SK-N-DZ (cell line): ENCODE measurements around the gene APOA4.

Experiments used
- DNase-seq: peaks from one replicate; pipeline ENCODE4 v3.0.0-alpha.2; 2015; ENCODE audit warnings: low spot score

Gene APOA4

DNA sequence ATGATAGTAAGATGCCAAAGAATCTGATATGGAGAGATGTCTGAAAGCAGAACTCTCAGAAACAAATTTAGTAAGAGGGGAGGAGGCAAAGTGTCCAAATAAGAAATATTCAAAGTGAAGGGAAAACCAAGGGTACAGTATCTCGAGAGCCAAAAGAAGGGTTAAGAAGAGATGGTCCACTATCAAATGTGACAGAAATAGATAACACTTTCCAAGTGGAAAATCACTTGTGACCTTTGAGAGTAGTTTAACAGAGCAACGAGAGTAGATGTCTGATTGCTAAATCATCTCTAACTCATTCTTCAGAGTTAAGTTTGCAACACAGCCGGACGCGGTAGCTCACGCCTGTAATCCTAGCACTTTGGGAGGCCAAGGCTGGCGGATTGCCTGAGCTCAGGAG lies 46.0 kb downstream of the APOA4 start:
- DNase-seq: no peak

DNA sequence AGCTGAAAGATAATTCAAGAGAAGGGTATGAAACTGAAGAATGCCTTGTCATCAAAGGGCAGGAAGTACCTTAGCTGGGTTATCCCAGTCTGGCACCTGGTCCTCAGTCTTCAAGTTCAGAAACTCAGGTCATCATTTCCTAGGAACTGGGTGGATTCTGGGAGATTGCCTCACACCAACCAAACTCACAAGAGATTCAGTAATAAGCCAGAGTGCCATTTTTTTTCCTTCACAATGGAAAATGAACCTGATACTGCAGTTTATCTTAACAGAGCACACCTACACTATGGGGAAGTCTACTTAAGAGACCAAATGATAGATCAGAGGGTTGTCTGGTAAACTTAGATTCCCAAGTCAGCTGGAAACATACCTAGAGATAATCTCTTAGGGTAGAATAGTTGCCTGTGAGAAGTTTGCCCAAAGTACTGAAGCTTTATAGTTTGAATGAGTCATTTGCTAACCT lies 46.6 kb downstream of the APOA4 start:
- DNase-seq: no peak

DNA sequence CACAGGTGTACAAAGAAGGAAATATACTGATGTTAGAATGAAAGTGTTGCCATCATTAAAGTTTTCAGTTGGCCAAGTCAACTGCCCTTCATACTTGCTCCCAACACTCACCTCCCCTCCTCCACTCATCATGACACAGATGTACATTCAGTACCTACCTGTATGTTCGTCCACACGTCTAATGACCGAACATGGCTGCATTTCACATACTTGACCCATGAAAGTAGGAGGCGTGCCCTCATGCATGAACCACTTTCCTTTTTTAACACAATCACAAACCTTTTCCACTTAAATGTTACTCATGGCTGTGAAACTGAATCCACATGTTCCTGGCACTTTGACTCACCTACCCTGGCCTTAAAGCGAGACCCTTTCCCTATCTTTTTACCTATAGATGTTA lies 47.1 kb downstream of the APOA4 start:
- no peak for DNase-seq

DNA sequence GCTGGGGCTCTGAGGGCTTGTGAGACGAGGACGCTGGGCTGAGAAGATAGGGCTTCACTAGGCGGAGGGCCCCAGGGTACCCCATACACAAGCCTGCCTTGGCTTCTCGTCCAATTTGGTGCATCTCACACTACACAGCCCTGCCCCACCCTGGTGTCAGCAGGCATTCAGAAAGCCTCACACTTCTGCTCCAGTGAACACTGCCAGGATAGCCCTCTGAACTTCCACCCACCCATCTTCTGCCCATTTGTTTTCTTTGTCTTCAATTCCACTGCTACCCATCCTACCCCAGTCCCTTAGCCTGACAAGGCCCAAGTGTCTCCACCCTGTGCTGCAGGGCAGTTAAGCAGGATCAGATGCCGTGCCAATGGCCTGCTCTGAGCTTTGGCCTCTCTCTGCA lies 48.4 kb downstream of the APOA4 start:
- no peak for DNase-seq

DNA sequence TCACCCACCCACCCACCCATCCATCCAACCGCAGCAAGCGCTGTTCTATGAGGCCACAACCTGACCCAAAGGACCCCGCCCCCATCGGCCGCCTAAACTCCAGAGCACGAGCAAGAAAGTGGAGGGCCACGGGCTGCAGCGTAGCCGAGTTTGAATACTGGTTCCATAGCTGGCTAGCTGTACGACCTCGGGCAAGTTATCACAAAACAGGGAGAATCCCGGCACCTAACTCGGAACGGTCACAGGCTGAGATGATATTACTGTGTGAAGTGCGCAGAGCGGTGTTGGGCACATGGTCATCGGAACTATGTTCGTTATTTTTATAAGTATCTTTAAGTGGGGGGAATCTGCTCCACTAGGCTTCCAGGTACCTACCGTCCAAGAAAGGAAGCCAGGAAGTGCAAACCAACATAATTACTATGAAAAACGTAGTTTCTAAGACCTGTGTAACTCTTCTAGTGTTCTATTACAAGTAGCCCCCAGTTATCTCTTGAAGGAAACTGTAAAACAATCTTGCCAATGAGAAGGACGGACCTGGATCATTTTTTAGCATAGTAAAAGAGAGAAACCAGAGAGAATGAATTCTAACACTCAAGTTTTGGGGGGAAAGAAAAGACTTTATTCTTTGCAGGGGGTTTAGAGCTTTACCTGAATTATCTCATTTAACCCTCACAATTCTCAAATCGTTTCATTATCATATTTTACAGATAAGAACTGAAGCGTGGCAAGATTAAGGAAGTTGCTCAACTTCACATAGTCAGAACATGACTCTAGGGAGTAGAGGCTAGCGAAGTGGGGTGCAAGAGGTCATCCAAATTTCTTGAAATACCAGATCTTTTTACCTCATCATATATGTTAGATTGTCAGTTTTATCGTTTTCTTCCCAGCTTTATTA lies 49.7 kb downstream of the APOA4 start:
- DNase-seq: no peak

DNA sequence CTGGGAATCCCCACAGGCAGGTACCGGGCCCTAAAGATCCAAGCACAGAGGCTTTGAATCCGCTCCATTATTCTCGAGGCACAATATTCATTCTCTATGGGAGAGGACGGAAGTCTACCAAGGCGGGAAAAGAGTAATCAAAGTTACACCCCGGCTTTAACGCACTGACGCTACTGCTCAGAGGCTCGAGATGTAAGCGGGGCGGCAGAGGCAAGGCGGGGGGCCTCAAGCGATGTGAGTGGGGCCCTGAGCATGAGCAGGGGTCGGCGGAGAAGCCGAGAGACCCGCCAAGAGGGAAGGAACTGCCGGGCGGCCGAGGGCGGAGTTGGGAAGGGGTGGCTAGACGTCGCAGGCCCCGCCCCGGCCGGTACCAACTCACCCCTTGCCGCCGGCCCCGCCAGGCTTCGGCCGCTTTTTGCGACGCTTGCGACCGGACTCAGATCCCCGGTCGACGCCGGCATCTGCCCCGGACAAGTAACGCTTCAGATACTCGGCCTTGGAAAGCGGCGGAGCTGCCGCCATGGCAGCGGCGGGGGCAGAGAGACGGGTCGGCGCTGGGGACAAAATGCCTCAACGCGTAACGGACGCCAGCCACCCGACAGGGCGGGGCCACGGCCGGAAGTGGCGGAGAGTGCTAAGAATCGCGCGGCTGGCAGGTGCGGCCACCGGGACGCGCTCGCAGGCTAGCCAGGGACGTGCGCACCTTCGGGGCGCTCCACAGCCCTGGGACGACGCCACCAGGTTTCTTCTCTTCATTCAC lies 50.5 kb downstream of the APOA4 start, which contains the start of gene BUD13:
Gene BUD13, minus strand, starts transcription at position 545 of the 760 bp plus-strand sequence. Its CDS starts 23 bp downstream, at position 522.
- DNase-seq: peak; percentile 75

DNA sequence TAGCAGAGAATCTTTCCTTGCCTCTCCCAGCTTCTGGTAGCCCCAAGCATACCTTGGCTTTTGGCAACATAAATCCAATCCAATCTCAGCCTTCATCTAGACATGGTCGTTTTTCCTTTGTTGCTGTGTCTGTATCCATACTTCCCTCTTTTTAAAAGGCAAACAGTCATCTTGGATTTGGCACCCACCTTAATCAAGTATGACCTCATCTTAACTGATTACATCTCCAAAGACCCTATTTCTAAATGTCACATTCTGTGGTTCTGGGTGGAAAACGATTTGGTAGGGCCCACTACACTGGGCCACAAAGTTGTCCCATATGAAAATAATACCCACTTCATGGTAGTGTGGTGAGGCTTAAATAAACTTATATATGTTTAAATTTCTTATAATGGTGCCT lies 51.2 kb downstream of the APOA4 start:
- no peak for DNase-seq
